Smooth muscle cell of the coronary artery (primary cell): Measurements from ENCODE around the gene MYO3A. TPM values are rescaled to one million over a fixed set of nuclear protein-coding genes. Genes with fewer than 3 reads are reported as not detected.

Source experiments
- total RNA-seq: library from RNA; depleted of rRNA; stranded (reverse); fragments of >200 nt; gene quantifications from 2 replicates; pipeline ENCODE4 v1.2.3, GENCODE V29; 2014; ENCODE audit warnings: low replicate concordance

MYO3A gene, protein sequence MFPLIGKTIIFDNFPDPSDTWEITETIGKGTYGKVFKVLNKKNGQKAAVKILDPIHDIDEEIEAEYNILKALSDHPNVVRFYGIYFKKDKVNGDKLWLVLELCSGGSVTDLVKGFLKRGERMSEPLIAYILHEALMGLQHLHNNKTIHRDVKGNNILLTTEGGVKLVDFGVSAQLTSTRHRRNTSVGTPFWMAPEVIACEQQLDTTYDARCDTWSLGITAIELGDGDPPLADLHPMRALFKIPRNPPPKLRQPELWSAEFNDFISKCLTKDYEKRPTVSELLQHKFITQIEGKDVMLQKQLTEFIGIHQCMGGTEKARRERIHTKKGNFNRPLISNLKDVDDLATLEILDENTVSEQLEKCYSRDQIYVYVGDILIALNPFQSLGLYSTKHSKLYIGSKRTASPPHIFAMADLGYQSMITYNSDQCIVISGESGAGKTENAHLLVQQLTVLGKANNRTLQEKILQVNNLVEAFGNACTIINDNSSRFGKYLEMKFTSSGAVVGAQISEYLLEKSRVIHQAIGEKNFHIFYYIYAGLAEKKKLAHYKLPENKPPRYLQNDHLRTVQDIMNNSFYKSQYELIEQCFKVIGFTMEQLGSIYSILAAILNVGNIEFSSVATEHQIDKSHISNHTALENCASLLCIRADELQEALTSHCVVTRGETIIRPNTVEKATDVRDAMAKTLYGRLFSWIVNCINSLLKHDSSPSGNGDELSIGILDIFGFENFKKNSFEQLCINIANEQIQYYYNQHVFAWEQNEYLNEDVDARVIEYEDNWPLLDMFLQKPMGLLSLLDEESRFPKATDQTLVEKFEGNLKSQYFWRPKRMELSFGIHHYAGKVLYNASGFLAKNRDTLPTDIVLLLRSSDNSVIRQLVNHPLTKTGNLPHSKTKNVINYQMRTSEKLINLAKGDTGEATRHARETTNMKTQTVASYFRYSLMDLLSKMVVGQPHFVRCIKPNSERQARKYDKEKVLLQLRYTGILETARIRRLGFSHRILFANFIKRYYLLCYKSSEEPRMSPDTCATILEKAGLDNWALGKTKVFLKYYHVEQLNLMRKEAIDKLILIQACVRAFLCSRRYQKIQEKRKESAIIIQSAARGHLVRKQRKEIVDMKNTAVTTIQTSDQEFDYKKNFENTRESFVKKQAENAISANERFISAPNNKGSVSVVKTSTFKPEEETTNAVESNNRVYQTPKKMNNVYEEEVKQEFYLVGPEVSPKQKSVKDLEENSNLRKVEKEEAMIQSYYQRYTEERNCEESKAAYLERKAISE (N-terminal part only)
- total RNA-seq, result not detected in 2 replicates

DNA sequence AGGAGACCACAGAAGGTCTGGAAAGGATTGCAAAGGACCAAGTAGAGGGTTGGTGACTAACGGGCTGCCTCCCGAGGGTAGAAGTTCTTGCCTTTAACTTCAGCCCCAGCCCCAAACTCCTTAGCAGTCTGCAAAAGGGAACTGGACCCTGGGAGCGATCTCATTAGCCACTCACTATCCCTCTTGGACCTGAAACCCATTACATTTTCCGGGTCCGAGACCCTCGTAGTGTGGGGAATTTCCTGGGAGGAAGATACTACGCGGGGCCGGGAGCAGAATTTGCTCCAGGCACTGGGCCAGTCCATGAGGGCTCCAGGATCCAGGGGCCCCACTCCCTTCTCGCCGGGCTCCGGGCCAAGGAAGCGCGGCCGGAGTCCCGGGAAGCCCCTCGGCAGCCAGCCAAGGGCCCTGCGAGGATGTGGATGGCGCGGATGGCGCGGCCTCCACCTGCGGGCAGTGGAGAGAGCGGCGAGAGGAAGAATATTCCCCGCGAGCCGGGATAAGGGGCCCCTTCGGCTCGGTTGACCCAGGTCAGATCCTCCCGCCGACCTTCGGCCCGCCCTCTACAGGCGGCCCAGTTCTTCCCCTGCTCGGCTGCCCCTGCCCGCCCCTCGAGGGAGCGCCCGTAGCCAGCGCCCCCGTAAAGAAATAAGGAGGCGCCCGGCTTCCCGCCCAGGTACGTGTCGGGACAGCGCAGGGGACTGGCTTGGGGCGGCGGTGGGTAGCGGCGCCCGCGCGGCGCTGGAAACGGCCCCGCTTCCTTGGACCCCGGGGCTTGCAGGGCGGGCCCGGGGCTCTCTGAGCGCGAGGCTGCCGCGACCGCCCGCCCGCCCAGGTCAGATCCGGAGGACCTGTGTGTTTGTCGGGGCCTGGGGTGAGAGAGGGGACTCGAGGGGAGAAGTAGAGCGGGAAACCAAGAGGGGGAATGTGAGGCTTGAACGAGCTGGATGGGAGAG, at the start of gene MYO3A:
Gene MYO3A (plus strand): TSS at position 577 of the 956 bp plus-strand sequence. CDS start 17,882 bp downstream, outside the sequence.

GRCh38 chr10:26216585-26217395, 282.8 kb downstream of the MYO3A start, which contains the start of gene GAD2:
TSS of gene GAD2 (plus strand) at chr10:26216774. CDS start at chr10:26216810, 36 bp downstream.

